ENCODE data around the gene HTR3C.

The HTR3C gene

GRCh38 chr3:184078851-184079250, 26.0 kb downstream of the HTR3C start:
- no peaks in the 10 kb centered on the region for H3K9me2 ChIP-seq (replicated peaks; ENCODE audit: low read depth, low read length)
- no peak for TF ChIP-seq EZH2phosphoT487 (IDR thresholded peaks at IDR 0.05; ENCODE audit: borderline replicate concordance)
- TF ChIP-seq, protein P1, sequence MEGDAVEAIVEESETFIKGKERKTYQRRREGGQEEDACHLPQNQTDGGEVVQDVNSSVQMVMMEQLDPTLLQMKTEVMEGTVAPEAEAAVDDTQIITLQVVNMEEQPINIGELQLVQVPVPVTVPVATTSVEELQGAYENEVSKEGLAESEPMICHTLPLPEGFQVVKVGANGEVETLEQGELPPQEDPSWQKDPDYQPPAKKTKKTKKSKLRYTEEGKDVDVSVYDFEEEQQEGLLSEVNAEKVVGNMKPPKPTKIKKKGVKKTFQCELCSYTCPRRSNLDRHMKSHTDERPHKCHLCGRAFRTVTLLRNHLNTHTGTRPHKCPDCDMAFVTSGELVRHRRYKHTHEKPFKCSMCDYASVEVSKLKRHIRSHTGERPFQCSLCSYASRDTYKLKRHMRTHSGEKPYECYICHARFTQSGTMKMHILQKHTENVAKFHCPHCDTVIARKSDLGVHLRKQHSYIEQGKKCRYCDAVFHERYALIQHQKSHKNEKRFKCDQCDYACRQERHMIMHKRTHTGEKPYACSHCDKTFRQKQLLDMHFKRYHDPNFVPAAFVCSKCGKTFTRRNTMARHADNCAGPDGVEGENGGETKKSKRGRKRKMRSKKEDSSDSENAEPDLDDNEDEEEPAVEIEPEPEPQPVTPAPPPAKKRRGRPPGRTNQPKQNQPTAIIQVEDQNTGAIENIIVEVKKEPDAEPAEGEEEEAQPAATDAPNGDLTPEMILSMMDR (conservative IDR thresholded peaks at IDR 0.05; ENCODE audit: low read length) = no peak
- H3K27me3 ChIP-seq (ENCODE audit: insufficient read depth, low read length, poor library complexity, severe bottlenecking) = no peaks in the 10 kb centered on the region

GRCh38 chr3:184081116-184081830, 28.4 kb downstream of the HTR3C start:
- TF ChIP-seq, protein P1 (conservative IDR thresholded peaks at IDR 0.05; ENCODE audit: low read length) = no peak
- no peak for TF ChIP-seq EZH2phosphoT487 (IDR thresholded peaks at IDR 0.05; ENCODE audit: borderline replicate concordance)
- Histone ChIP-seq H2AFZ (ENCODE audit: low read length) (no peak overlapping the region), H3K79me2 (ENCODE audit: insufficient read depth, low read length) (no peaks in the 10 kb centered on the region)

More at GRCh38 chr3:184078851-184079250, 26.0 kb downstream of the HTR3C start:
- Histone ChIP-seq H3K4me1 (ENCODE audit: insufficient read depth, low read length, poor library complexity, severe bottlenecking) (no peaks in the 10 kb centered on the region), H3K4me2 (ENCODE audit: low read depth, low read length, poor library complexity, severe bottlenecking) (no peak overlapping the region), H3K79me2 (ENCODE audit: insufficient read depth, low read length) (no peaks in the 10 kb centered on the region), H3F3A (ENCODE audit: low read depth) (no peaks in the 10 kb centered on the region), H3K4me3 (ENCODE audit: low read length, poor library complexity, severe bottlenecking) (no peak overlapping the region), H2AFZ (ENCODE audit: low read length) (no peak overlapping the region), H3K9me3 (ENCODE audit: insufficient read depth, low read depth, low read length) (no peaks in the 10 kb centered on the region; the same call in 1 of the 2 replicates), H4K20me1 (ENCODE audit: insufficient read depth, low read length, poor library complexity, severe bottlenecking) (no peaks in the 10 kb centered on the region), H3K9ac (ENCODE audit: low read depth, low read length, poor library complexity, severe bottlenecking) (no peak overlapping the region), H3K36me3 (ENCODE audit: insufficient read depth, low read length) (no peaks in the 10 kb centered on the region)

DNA sequence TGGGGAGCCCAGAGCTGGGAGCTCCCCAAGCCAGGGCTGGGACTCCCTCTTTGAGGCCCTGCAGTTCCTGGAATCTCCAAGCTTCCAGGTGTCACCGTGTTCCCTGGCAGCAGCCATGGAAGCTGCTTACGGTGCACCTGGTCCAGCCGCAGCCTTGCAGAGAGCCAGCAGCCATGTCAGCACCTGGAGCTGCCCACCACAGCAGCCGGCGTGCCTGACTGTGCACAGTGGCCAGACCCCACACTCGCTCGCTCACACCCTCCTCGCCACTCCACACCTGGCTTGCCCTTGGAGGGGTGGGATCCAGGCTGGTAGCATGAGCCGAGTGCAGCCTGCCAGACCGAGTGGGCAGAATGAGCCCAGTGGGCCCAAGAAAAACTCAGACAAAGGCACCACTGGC, 29.2 kb downstream of the HTR3C start:
- H2AFZ ChIP-seq (ENCODE audit: low read length) = no peak overlapping the region
- no peaks in the 10 kb centered on the region for H3K4me1 ChIP-seq (ENCODE audit: insufficient read depth, low read length, poor library complexity, severe bottlenecking)
- no peaks in the 10 kb centered on the region for H4K20me1 ChIP-seq (ENCODE audit: insufficient read depth, low read length, poor library complexity, severe bottlenecking)
- H3F3A ChIP-seq (ENCODE audit: low read depth) = no peaks in the 10 kb centered on the region
- no peak overlapping the region for H3K4me3 ChIP-seq (ENCODE audit: low read length, poor library complexity, severe bottlenecking)
- no peaks in the 10 kb centered on the region for H3K36me3 ChIP-seq (ENCODE audit: insufficient read depth, low read length)
- H3K9ac ChIP-seq (ENCODE audit: low read depth, low read length, poor library complexity, severe bottlenecking) = no peak overlapping the region
- no peak overlapping the region for H3K4me2 ChIP-seq (ENCODE audit: low read depth, low read length, poor library complexity, severe bottlenecking)
- TF ChIP-seq, protein P1 (conservative IDR thresholded peaks at IDR 0.05; ENCODE audit: low read length) = no peak
- no peak for TF ChIP-seq EZH2phosphoT487 (IDR thresholded peaks at IDR 0.05; ENCODE audit: borderline replicate concordance)
- H3K79me2 ChIP-seq (ENCODE audit: insufficient read depth, low read length) = no peaks in the 10 kb centered on the region
- H3K9me2 ChIP-seq (replicated peaks; ENCODE audit: low read depth, low read length) = no peaks in the 10 kb centered on the region
- no peaks in the 10 kb centered on the region for H3K27me3 ChIP-seq (ENCODE audit: insufficient read depth, low read length, poor library complexity, severe bottlenecking)
- no peaks in the 10 kb centered on the region; the same call in 1 of the 2 replicates for H3K9me3 ChIP-seq (ENCODE audit: insufficient read depth, low read depth, low read length)

More at GRCh38 chr3:184081116-184081830, 28.4 kb downstream of the HTR3C start:
- H3K9ac ChIP-seq (ENCODE audit: low read depth, low read length, poor library complexity, severe bottlenecking) = no peak overlapping the region
- no peaks in the 10 kb centered on the region for H4K20me1 ChIP-seq (ENCODE audit: insufficient read depth, low read length, poor library complexity, severe bottlenecking)
- H3K9me3 ChIP-seq (ENCODE audit: insufficient read depth, low read depth, low read length) = no peaks in the 10 kb centered on the region; the same call in 1 of the 2 replicates
- no peaks in the 10 kb centered on the region for H3K27me3 ChIP-seq (ENCODE audit: insufficient read depth, low read length, poor library complexity, severe bottlenecking)
- no peak overlapping the region for H3K4me2 ChIP-seq (ENCODE audit: low read depth, low read length, poor library complexity, severe bottlenecking)
- H3K4me1 ChIP-seq (ENCODE audit: insufficient read depth, low read length, poor library complexity, severe bottlenecking) = no peaks in the 10 kb centered on the region
- H3K36me3 ChIP-seq (ENCODE audit: insufficient read depth, low read length) = no peaks in the 10 kb centered on the region
- no peaks in the 10 kb centered on the region for H3F3A ChIP-seq (ENCODE audit: low read depth)
- no peaks in the 10 kb centered on the region for H3K9me2 ChIP-seq (replicated peaks; ENCODE audit: low read depth, low read length)
- H3K4me3 ChIP-seq (ENCODE audit: low read length, poor library complexity, severe bottlenecking) = no peak overlapping the region
